HEK293 (cell line): ENCODE data around the gene RNF151.
A peak's percentile ranks its signal among the peaks of the same experiment; 100 is the strongest.

Experiments
- GFI1B ChIP-seq: fragments of 450-650 bp; formaldehyde crosslinking; IDR thresholded peaks from 2 replicates; pipeline ENCODE4 v1.5.1; 2016; ENCODE audit warnings: missing biosample characterization, missing genetic modification characterization
- GLIS1 ChIP-seq: fragments of 450-650 bp; formaldehyde crosslinking; IDR thresholded peaks from 2 replicates; pipeline ENCODE4 v1.5.1; 2016; ENCODE audit warnings: missing biosample characterization, missing genetic modification characterization
- KLF9 ChIP-seq: fragments of 450-650 bp; formaldehyde crosslinking; IDR thresholded peaks from 2 replicates; pipeline ENCODE4 v1.5.1; 2016; ENCODE audit warnings: missing biosample characterization, missing genetic modification characterization, low read depth
- SCRT2 ChIP-seq: fragments of 450-650 bp; formaldehyde crosslinking; IDR thresholded peaks from 2 replicates; pipeline ENCODE4 v1.5.1; 2016; ENCODE audit warnings: missing biosample characterization, missing genetic modification characterization
- ZBTB1 ChIP-seq: fragments of 450-650 bp; formaldehyde crosslinking; IDR thresholded peaks from 2 replicates; pipeline ENCODE4 v1.5.1; 2016; ENCODE audit warnings: missing biosample characterization, missing genetic modification characterization
- ZBTB20 ChIP-seq: fragments of 450-650 bp; formaldehyde crosslinking; IDR thresholded peaks from 2 replicates; pipeline ENCODE4 v1.5.1; 2016; ENCODE audit warnings: missing biosample characterization, missing genetic modification characterization
- ZFP3 ChIP-seq: fragments of 450-650 bp; formaldehyde crosslinking; IDR thresholded peaks from 2 replicates; pipeline ENCODE4 v1.5.1; 2016; ENCODE audit warnings: low read depth, missing biosample characterization, missing genetic modification characterization
- ZFP37 ChIP-seq: fragments of 450-650 bp; formaldehyde crosslinking; IDR thresholded peaks from 2 replicates; pipeline ENCODE4 v1.5.1; 2016; ENCODE audit warnings: missing biosample characterization, missing genetic modification characterization
- ZFP69B ChIP-seq: fragments of 450-650 bp; formaldehyde crosslinking; IDR thresholded peaks from 2 replicates; pipeline ENCODE4 v1.5.1; 2016; ENCODE audit warnings: missing biosample characterization, missing genetic modification characterization
- ZIC2 ChIP-seq: fragments of 450-650 bp; formaldehyde crosslinking; IDR thresholded peaks from 2 replicates; pipeline ENCODE4 v1.5.1; 2016; ENCODE audit warnings: missing biosample characterization, missing genetic modification characterization
- ZNF114 ChIP-seq: fragments of 450-650 bp; formaldehyde crosslinking; IDR thresholded peaks from 2 replicates; pipeline ENCODE4 v1.5.0; 2017; ENCODE audit warnings: missing biosample characterization, missing genetic modification characterization
- ZNF19 ChIP-seq: fragments of 450-650 bp; formaldehyde crosslinking; IDR thresholded peaks from 2 replicates; pipeline ENCODE4; 2016; ENCODE audit warnings: missing biosample characterization, missing genetic modification characterization, low read depth
- ZNF23 ChIP-seq: fragments of 450-650 bp; formaldehyde crosslinking; IDR thresholded peaks from 2 replicates; pipeline ENCODE4 v1.5.1; 2016; ENCODE audit warnings: missing biosample characterization, missing genetic modification characterization, borderline replicate concordance
- ZNF239 ChIP-seq: fragments of 450-650 bp; formaldehyde crosslinking; IDR thresholded peaks from 2 replicates; pipeline ENCODE4 v1.5.1; 2016; ENCODE audit warnings: missing biosample characterization, missing genetic modification characterization
- ZNF24 ChIP-seq: fragments of 450-650 bp; formaldehyde crosslinking; IDR thresholded peaks from 2 replicates; pipeline ENCODE4 v1.5.1; 2016; ENCODE audit warnings: missing biosample characterization, missing genetic modification characterization
- ZNF292 ChIP-seq: fragments of 450-650 bp; formaldehyde crosslinking; IDR thresholded peaks from 2 replicates; pipeline ENCODE4 v1.5.1; 2016; ENCODE audit warnings: low read depth, missing biosample characterization, missing genetic modification characterization, borderline replicate concordance
- ZNF302 ChIP-seq: fragments of 450-650 bp; formaldehyde crosslinking; IDR thresholded peaks from 2 replicates; pipeline ENCODE4 v1.5.1; 2016; ENCODE audit warnings: missing biosample characterization, missing genetic modification characterization, low read depth
- ZNF311 ChIP-seq: fragments of 450-650 bp; formaldehyde crosslinking; IDR thresholded peaks from 2 replicates; pipeline ENCODE4 v1.5.1; 2017; ENCODE audit warnings: missing biosample characterization, missing genetic modification characterization, borderline replicate concordance
- ZNF843 ChIP-seq: fragments of 450-650 bp; formaldehyde crosslinking; IDR thresholded peaks from 2 replicates; pipeline ENCODE4 v1.5.1; 2016; ENCODE audit warnings: missing biosample characterization, missing genetic modification characterization
- TF ChIP-seq, protein P1 (sequence below): fragments of 450-650 bp; formaldehyde crosslinking; IDR thresholded peaks from 2 replicates; pipeline ENCODE4 v1.5.1; 2016; ENCODE audit warnings: missing biosample characterization, missing genetic modification characterization
- TF ChIP-seq, protein P2 (sequence below): fragments of 450-650 bp; formaldehyde crosslinking; optimal IDR thresholded peaks from 2 replicates; pipeline ENCODE3; 2016; ENCODE audit warnings: missing biosample characterization, mild to moderate bottlenecking, missing genetic modification characterization
- TF ChIP-seq, protein P3 (sequence below): fragments of 450-650 bp; formaldehyde crosslinking; IDR thresholded peaks from 2 replicates; pipeline ENCODE4 v1.5.1; 2016; ENCODE audit warnings: missing biosample characterization, missing genetic modification characterization
- TF ChIP-seq, protein P4 (sequence below): fragments of 450-650 bp; formaldehyde crosslinking; IDR thresholded peaks from 2 replicates; pipeline ENCODE4 v1.5.1; 2016; ENCODE audit warnings: missing biosample characterization, missing genetic modification characterization
- TF ChIP-seq, protein P5 (sequence below): fragments of 450-650 bp; formaldehyde crosslinking; IDR thresholded peaks from 2 replicates; pipeline ENCODE4 v1.5.1; 2016; ENCODE audit warnings: missing biosample characterization, missing genetic modification characterization
- TF ChIP-seq, protein P6 (sequence below): fragments of 450-650 bp; formaldehyde crosslinking; IDR thresholded peaks from 2 replicates; pipeline ENCODE4 v1.5.1; 2017; ENCODE audit warnings: missing biosample characterization, missing genetic modification characterization
- TF ChIP-seq, protein P7 (sequence below): fragments of 450-650 bp; formaldehyde crosslinking; IDR thresholded peaks from 2 replicates; pipeline ENCODE4 v1.5.1; 2017; ENCODE audit warnings: missing biosample characterization, missing genetic modification characterization
- TF ChIP-seq, protein P8 (sequence below): fragments of 450-650 bp; formaldehyde crosslinking; IDR thresholded peaks from 2 replicates; pipeline ENCODE4 v1.5.1; 2016; ENCODE audit warnings: missing biosample characterization, missing genetic modification characterization

RNF151 gene

DNA sequence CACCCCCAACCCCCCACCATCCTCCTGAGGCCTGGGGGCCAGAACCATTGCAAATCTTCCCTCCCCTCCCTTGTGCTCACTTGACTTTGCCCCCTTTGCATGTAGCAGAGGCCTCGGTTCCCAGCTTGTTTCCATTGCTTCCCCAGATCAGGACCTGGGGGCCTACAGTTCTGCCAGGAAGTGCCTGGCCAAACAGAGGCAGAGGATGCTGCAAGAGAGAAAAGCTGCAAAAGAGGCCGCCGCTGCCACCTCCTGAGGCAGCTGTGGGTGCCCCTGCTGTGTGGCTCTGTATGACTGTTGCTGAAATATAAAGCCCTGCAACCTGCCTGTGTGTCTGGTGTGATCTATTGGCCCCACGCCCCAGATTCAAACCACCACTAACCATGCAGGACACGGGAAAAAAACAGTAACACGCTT, 5.0 kb upstream of the RNF151 start (continued):
- TF ChIP-seq, protein P1, sequence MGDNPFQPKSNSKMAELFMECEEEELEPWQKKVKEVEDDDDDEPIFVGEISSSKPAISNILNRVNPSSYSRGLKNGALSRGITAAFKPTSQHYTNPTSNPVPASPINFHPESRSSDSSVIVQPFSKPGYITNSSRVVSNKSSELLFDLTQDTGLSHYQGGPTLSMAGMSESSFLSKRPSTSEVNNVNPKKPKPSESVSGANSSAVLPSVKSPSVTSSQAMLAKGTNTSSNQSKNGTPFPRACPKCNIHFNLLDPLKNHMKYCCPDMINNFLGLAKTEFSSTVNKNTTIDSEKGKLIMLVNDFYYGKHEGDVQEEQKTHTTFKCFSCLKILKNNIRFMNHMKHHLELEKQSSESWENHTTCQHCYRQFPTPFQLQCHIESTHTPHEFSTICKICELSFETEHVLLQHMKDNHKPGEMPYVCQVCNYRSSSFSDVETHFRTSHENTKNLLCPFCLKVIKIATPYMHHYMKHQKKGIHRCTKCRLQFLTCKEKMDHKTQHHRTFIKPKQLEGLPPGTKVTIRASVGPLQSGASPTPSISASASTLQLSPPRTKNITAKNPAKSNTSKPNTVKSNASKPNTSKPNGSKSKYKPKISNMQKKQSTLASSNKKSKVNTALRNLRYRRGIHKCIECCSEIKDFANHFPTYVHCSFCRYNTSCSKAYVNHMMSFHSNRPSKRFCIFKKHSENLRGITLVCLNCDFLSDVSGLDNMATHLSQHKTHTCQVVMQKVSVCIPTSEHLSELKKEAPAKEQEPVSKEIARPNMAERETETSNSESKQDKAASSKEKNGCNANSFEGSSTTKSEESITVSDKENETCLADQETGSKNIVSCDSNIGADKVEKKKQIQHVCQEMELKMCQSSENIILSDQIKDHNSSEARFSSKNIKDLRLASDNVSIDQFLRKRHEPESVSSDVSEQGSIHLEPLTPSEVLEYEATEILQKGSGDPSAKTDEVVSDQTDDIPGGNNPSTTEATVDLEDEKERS (tag by site-specific recombination), result no peak
- TF ChIP-seq ZNF114 (tag by site-specific recombination), result no peak
- TF ChIP-seq ZFP69B (tag by site-specific recombination), result no peak
- TF ChIP-seq ZFP3 (tag by site-specific recombination), result no peak
- TF ChIP-seq ZBTB20, result peak; percentile 78
- TF ChIP-seq ZNF19 (tag by site-specific recombination), result no peak
- no peak for TF ChIP-seq ZNF292 (tag by site-specific recombination)
- no peak for TF ChIP-seq ZNF302
- TF ChIP-seq ZNF311 (tag by site-specific recombination), result no peak
- no peak for TF ChIP-seq GFI1B (tag by site-specific recombination)
- TF ChIP-seq, protein P2, sequence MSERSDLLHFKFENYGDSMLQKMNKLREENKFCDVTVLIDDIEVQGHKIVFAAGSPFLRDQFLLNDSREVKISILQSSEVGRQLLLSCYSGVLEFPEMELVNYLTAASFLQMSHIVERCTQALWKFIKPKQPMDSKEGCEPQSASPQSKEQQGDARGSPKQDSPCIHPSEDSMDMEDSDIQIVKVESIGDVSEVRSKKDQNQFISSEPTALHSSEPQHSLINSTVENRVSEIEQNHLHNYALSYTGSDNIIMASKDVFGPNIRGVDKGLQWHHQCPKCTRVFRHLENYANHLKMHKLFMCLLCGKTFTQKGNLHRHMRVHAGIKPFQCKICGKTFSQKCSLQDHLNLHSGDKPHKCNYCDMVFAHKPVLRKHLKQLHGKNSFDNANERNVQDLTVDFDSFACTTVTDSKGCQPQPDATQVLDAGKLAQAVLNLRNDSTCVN (tag by site-specific recombination), result no peak
- TF ChIP-seq, protein P3, sequence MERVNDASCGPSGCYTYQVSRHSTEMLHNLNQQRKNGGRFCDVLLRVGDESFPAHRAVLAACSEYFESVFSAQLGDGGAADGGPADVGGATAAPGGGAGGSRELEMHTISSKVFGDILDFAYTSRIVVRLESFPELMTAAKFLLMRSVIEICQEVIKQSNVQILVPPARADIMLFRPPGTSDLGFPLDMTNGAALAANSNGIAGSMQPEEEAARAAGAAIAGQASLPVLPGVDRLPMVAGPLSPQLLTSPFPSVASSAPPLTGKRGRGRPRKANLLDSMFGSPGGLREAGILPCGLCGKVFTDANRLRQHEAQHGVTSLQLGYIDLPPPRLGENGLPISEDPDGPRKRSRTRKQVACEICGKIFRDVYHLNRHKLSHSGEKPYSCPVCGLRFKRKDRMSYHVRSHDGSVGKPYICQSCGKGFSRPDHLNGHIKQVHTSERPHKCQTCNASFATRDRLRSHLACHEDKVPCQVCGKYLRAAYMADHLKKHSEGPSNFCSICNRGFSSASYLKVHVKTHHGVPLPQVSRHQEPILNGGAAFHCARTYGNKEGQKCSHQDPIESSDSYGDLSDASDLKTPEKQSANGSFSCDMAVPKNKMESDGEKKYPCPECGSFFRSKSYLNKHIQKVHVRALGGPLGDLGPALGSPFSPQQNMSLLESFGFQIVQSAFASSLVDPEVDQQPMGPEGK, result peak; percentile 91
- no peak for TF ChIP-seq ZNF843
- TF ChIP-seq ZNF24 (tag by site-specific recombination), result 0 out of 2 replicates have a peak, but pooled peaks have one; percentile 19
- TF ChIP-seq ZIC2 (tag by site-specific recombination), result peak; percentile 87
- TF ChIP-seq ZFP37 (tag by site-specific recombination), result no peak
- TF ChIP-seq ZNF23 (tag by site-specific recombination), result no peak
- TF ChIP-seq ZNF239 (tag by site-specific recombination), result no peak
- TF ChIP-seq SCRT2, result no peak
- TF ChIP-seq GLIS1 (tag by site-specific recombination), result peak; percentile 38
- TF ChIP-seq KLF9 (tag by site-specific recombination), result 0 out of 2 replicates have a peak, but pooled peaks have one; percentile 10
- TF ChIP-seq, protein P4, sequence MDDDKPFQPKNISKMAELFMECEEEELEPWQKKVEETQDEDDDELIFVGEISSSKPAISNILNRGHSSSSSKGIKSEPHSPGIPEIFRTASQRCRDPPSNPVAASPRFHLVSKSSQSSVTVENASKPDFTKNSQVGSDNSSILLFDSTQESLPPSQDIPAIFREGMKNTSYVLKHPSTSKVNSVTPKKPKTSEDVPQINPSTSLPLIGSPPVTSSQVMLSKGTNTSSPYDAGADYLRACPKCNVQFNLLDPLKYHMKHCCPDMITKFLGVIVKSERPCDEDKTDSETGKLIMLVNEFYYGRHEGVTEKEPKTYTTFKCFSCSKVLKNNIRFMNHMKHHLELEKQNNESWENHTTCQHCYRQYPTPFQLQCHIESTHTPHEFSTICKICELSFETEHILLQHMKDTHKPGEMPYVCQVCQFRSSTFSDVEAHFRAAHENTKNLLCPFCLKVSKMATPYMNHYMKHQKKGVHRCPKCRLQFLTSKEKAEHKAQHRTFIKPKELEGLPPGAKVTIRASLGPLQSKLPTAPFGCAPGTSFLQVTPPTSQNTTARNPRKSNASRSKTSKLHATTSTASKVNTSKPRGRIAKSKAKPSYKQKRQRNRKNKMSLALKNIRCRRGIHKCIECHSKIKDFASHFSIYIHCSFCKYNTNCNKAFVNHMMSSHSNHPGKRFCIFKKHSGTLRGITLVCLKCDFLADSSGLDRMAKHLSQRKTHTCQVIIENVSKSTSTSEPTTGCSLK (tag by site-specific recombination), result no peak
- no peak for TF ChIP-seq ZBTB1
- TF ChIP-seq, protein P5, sequence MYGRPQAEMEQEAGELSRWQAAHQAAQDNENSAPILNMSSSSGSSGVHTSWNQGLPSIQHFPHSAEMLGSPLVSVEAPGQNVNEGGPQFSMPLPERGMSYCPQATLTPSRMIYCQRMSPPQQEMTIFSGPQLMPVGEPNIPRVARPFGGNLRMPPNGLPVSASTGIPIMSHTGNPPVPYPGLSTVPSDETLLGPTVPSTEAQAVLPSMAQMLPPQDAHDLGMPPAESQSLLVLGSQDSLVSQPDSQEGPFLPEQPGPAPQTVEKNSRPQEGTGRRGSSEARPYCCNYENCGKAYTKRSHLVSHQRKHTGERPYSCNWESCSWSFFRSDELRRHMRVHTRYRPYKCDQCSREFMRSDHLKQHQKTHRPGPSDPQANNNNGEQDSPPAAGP (tag by site-specific recombination), result no peak
- TF ChIP-seq, protein P6, sequence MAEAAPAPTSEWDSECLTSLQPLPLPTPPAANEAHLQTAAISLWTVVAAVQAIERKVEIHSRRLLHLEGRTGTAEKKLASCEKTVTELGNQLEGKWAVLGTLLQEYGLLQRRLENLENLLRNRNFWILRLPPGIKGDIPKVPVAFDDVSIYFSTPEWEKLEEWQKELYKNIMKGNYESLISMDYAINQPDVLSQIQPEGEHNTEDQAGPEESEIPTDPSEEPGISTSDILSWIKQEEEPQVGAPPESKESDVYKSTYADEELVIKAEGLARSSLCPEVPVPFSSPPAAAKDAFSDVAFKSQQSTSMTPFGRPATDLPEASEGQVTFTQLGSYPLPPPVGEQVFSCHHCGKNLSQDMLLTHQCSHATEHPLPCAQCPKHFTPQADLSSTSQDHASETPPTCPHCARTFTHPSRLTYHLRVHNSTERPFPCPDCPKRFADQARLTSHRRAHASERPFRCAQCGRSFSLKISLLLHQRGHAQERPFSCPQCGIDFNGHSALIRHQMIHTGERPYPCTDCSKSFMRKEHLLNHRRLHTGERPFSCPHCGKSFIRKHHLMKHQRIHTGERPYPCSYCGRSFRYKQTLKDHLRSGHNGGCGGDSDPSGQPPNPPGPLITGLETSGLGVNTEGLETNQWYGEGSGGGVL (tag by site-specific recombination), result peak; percentile 56
- TF ChIP-seq, protein P7, sequence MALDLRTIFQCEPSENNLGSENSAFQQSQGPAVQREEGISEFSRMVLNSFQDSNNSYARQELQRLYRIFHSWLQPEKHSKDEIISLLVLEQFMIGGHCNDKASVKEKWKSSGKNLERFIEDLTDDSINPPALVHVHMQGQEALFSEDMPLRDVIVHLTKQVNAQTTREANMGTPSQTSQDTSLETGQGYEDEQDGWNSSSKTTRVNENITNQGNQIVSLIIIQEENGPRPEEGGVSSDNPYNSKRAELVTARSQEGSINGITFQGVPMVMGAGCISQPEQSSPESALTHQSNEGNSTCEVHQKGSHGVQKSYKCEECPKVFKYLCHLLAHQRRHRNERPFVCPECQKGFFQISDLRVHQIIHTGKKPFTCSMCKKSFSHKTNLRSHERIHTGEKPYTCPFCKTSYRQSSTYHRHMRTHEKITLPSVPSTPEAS (tag by site-specific recombination), result no peak
- TF ChIP-seq, protein P8, sequence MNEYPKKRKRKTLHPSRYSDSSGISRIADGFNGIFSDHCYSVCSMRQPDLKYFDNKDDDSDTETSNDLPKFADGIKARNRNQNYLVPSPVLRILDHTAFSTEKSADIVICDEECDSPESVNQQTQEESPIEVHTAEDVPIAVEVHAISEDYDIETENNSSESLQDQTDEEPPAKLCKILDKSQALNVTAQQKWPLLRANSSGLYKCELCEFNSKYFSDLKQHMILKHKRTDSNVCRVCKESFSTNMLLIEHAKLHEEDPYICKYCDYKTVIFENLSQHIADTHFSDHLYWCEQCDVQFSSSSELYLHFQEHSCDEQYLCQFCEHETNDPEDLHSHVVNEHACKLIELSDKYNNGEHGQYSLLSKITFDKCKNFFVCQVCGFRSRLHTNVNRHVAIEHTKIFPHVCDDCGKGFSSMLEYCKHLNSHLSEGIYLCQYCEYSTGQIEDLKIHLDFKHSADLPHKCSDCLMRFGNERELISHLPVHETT (tag by site-specific recombination), result no peak
